Hippocampal formation (tissue), 2 donors: ENCODE data around the gene DDN.

Source experiments
- DNase-seq, 2 donors: peaks; one replicate each; lab custom pipeline; 2025; lab: John Stamatoyannopoulos, UW

The DDN gene

GRCh38 chr12:48966177-48966895, 32.8 kb downstream of the DDN start:
- DNase-seq = no peak

GRCh38 chr12:48965298-48965838, 33.8 kb downstream of the DDN start:
- no peak for DNase-seq

GRCh38 chr12:48961801-48962200, 37.4 kb downstream of the DDN start:
- DNase-seq = no peak

- no peak for DNase-seq
Measured at GRCh38 chr12:48961331-48961730, 37.8 kb downstream of the DDN start.

- DNase-seq = no peak
Measured at GRCh38 chr12:48960834-48961233, 38.3 kb downstream of the DDN start.

- DNase-seq = no peak
Measured at GRCh38 chr12:48958049-48958388, 41.2 kb downstream of the DDN start.

GRCh38 chr12:48957141-48958048, 41.8 kb downstream of the DDN start, which contains the start of gene ARF3:
Gene ARF3 (minus strand): TSS chr12:48957487. CDS start chr12:48941095, 16,392 bp downstream.
- DNase-seq = peak; percentile 79 to 80

- peak; percentile 57 to 81 for DNase-seq
Measured at GRCh38 chr12:48956279-48957140, 42.7 kb downstream of the DDN start.

GRCh38 chr12:48954841-48955501, 44.2 kb downstream of the DDN start:
- no peak for DNase-seq

- DNase-seq = no peak
Measured at GRCh38 chr12:48954061-48954460, 45.1 kb downstream of the DDN start.

- DNase-seq = no peak
Measured at GRCh38 chr12:48952691-48953090, 46.5 kb downstream of the DDN start.

GRCh38 chr12:48947727-48948126, 51.4 kb downstream of the DDN start:
- no peak for DNase-seq

- DNase-seq = no peak
Measured at GRCh38 chr12:48946943-48947342, 52.2 kb downstream of the DDN start.

GRCh38 chr12:48946205-48946604, 53.0 kb downstream of the DDN start:
- DNase-seq = peak in 1 of 2 donors; percentile 11
